SIG-M5 treated with dmso at 0.1 percent for 504 hours (cell line): ENCODE results near the gene PDE6H.

Experiments used
- DNase-seq: peaks from one replicate; lab custom pipeline; 2025; ENCODE audit not compliant: unreplicated experiment; lab: John Stamatoyannopoulos, UW

Gene PDE6H

GRCh38 chr12:14968478-14968877, 4.4 kb upstream of the PDE6H start:
- DNase-seq = no peak

- no peak for DNase-seq
Measured at GRCh38 chr12:14970473-14970872, 2.4 kb upstream of the PDE6H start.

GRCh38 chr12:14974633-14975032, 1.8 kb downstream of the PDE6H start:
- no peak for DNase-seq

- no peak for DNase-seq
Measured at GRCh38 chr12:14975457-14975856, 2.6 kb downstream of the PDE6H start.

GRCh38 chr12:14976658-14977057, 3.8 kb downstream of the PDE6H start:
- DNase-seq = peak; percentile 30

GRCh38 chr12:14979468-14979867, 6.6 kb downstream of the PDE6H start:
- no peak for DNase-seq

GRCh38 chr12:14981049-14981448, 8.2 kb downstream of the PDE6H start:
- DNase-seq = peak; percentile 98

- peak; percentile 98 for DNase-seq
Measured at GRCh38 chr12:14982562-14982961, 9.7 kb downstream of the PDE6H start.

- DNase-seq = peak; percentile 80
Measured at GRCh38 chr12:14982991-14983390, 10.1 kb downstream of the PDE6H start.

- no peak for DNase-seq
Measured at GRCh38 chr12:14984036-14984435, 11.2 kb downstream of the PDE6H start.

GRCh38 chr12:14984766-14985285, 12.0 kb downstream of the PDE6H start:
- peak; percentile 28 for DNase-seq

GRCh38 chr12:14986449-14986848, 13.6 kb downstream of the PDE6H start:
- DNase-seq = no peak

- DNase-seq = peak; percentile 63
Measured at GRCh38 chr12:14988035-14988434, 15.2 kb downstream of the PDE6H start.

GRCh38 chr12:14989790-14990189, 16.9 kb downstream of the PDE6H start:
- DNase-seq = no peak

- DNase-seq = no peak
Measured at GRCh38 chr12:14991069-14991468, 18.2 kb downstream of the PDE6H start.

- no peak for DNase-seq
Measured at GRCh38 chr12:14992673-14993072, 19.8 kb downstream of the PDE6H start.

GRCh38 chr12:14993117-14993516, 20.3 kb downstream of the PDE6H start:
- no peak for DNase-seq

GRCh38 chr12:14993537-14994266, 20.9 kb downstream of the PDE6H start:
- DNase-seq = peak; percentile 75

GRCh38 chr12:14994610-14995009, 21.8 kb downstream of the PDE6H start:
- no peak for DNase-seq

GRCh38 chr12:14995583-14996425, 23.0 kb downstream of the PDE6H start:
- peak; percentile 77 for DNase-seq

- no peak for DNase-seq
Measured at GRCh38 chr12:14997998-14998397, 25.2 kb downstream of the PDE6H start.
